Type B pancreatic cell (in vitro differentiated cells): ENCODE results near the gene SULT6B1. TPM values are rescaled to one million over a fixed set of nuclear protein-coding genes. Genes with fewer than 3 reads are reported as not detected.
A peak's percentile ranks its signal among the peaks of the same experiment; 100 is the strongest.
"Not testable (repeated sequence)": the region's sequence is repeated elsewhere in the genome, so short reads cannot be mapped to it uniquely, and the experiment has no call there.

Experiments used
- DNase-seq: peaks from one replicate; pipeline ENCODE4 v3.0.0; 2021; ENCODE audit warnings: mixed read lengths; ENCODE audit not compliant: unreplicated experiment; ENCODE audit errors: extremely low spot score
- H3K27ac Mint-ChIP-seq: 2 replicates; pipeline ENCODE4 v1.8.0; 2021; ENCODE audit warnings: mild to moderate bottlenecking, mixed read lengths
- H3K27me3 Mint-ChIP-seq: 2 replicates; pipeline ENCODE4 v1.8.0; 2021; ENCODE audit warnings: mixed read lengths
- H3K36me3 Mint-ChIP-seq: 2 replicates; pipeline ENCODE4 v1.8.0; 2021; ENCODE audit warnings: mixed read lengths
- H3K4me1 Mint-ChIP-seq: one replicate; pipeline ENCODE4 v1.8.0; 2021; ENCODE audit warnings: mixed read lengths; ENCODE audit not compliant: unreplicated experiment
- H3K4me3 Mint-ChIP-seq: 2 replicates; pipeline ENCODE4 v1.8.0; 2021; ENCODE audit warnings: mild to moderate bottlenecking, mixed read lengths
- H3K9me3 Mint-ChIP-seq: 2 replicates; pipeline ENCODE4 v1.8.0; 2021; ENCODE audit warnings: mixed read lengths
- total RNA-seq: library from RNA; stranded (reverse); gene quantifications from 2 replicates; pipeline ENCODE4 v1.2.1, GENCODE V29; 2021; ENCODE audit warnings: low replicate concordance
- TF ChIP-seq, protein P1 (sequence below): fragments of 200-600 bp; sonication (generic); conservative IDR thresholded peaks from 2 replicates; pipeline ENCODE4 v1.5.0; 2021; ENCODE audit warnings: antibody characterized with exemption, mild to moderate bottlenecking

SULT6B1 gene
- total RNA-seq, 1 donor from 2014 or later: not detected

DNA sequence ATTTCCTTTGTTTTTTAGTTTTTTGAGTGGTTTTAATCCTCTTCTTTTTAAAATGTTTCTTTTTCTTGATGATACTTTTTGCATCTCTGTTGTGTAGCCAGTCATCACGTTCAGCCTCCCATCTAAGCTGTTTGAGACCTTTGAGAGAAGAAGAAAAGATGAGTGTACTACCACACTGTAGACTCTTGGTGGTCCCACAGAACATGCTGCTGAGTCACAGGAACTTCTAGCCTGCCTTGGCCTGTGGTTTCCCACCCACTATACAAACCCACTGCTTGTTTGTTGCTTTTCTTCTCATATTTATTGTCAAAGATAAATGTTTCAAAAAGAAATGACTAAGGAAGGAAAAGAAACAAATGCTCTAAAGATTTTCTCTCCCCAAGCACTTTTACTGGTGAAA, 13.3 kb upstream of the SULT6B1 start:
- Mint-ChIP-seq H3K36me3 (peaks cover 35% of the 10 kb centered on the region), H3K4me1 (no peaks in the 10 kb centered on the region), H3K4me3 (no peak overlapping the region), H3K27ac (no peak overlapping the region), H3K27me3 (no peaks in the 10 kb centered on the region), H3K9me3 (no peaks in the 10 kb centered on the region)
- TF ChIP-seq, protein P1, sequence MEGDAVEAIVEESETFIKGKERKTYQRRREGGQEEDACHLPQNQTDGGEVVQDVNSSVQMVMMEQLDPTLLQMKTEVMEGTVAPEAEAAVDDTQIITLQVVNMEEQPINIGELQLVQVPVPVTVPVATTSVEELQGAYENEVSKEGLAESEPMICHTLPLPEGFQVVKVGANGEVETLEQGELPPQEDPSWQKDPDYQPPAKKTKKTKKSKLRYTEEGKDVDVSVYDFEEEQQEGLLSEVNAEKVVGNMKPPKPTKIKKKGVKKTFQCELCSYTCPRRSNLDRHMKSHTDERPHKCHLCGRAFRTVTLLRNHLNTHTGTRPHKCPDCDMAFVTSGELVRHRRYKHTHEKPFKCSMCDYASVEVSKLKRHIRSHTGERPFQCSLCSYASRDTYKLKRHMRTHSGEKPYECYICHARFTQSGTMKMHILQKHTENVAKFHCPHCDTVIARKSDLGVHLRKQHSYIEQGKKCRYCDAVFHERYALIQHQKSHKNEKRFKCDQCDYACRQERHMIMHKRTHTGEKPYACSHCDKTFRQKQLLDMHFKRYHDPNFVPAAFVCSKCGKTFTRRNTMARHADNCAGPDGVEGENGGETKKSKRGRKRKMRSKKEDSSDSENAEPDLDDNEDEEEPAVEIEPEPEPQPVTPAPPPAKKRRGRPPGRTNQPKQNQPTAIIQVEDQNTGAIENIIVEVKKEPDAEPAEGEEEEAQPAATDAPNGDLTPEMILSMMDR: no peak
- DNase-seq: no peak

DNA sequence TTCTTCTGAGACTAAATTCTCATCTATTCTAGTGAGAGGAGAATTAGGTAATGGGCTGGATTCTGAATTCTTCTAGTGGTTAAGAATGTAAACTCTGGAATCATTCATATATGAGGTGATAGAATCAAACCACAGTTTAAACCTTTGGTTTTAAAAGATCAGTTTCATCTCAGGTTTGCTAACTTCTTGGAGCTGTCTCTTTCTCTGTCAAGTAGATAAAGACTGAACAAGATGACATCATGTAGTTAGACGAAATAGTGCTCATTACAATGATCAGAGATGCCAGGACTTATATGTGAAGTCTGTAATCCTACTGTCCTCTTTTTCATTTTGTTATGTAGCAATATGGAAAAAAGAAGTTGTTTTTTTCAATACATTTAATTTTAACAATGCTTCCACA, 12.7 kb upstream of the SULT6B1 start:
- no peaks in the 10 kb centered on the region for H3K4me1 Mint-ChIP-seq
- no peaks in the 10 kb centered on the region for H3K9me3 Mint-ChIP-seq
- H3K4me3 Mint-ChIP-seq: no peak overlapping the region
- H3K36me3 Mint-ChIP-seq: peaks cover 32% of the 10 kb centered on the region
- no peak for DNase-seq
- no peak overlapping the region for H3K27ac Mint-ChIP-seq
- no peaks in the 10 kb centered on the region for H3K27me3 Mint-ChIP-seq
- TF ChIP-seq, protein P1: no peak

DNA sequence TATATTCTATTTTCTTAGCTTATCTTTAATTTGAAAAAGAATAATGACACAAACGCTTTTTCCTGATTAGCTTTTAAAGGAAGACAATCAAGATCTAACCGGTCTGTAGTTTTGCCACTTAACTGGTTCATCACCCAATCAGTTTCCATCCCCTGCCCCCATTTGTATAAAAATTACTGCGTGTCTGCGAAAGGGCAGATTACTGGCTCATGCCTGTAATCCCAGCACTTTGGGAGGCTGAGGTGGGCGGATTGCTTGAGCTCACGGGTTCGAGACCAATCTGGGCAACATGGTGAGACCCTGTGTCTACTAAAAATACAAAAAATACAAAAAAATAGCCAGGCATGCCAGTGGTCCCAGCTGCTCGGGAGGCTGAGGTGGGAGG, 10.2 kb upstream of the SULT6B1 start:
- no peak overlapping the region for H3K27ac Mint-ChIP-seq
- H3K36me3 Mint-ChIP-seq: peaks cover 9% of the 10 kb centered on the region
- TF ChIP-seq, protein P1: no peak
- no peaks in the 10 kb centered on the region for H3K4me1 Mint-ChIP-seq
- no peaks in the 10 kb centered on the region for H3K9me3 Mint-ChIP-seq
- H3K27me3 Mint-ChIP-seq: no peaks in the 10 kb centered on the region
- no peak overlapping the region for H3K4me3 Mint-ChIP-seq
- DNase-seq: no peak

DNA sequence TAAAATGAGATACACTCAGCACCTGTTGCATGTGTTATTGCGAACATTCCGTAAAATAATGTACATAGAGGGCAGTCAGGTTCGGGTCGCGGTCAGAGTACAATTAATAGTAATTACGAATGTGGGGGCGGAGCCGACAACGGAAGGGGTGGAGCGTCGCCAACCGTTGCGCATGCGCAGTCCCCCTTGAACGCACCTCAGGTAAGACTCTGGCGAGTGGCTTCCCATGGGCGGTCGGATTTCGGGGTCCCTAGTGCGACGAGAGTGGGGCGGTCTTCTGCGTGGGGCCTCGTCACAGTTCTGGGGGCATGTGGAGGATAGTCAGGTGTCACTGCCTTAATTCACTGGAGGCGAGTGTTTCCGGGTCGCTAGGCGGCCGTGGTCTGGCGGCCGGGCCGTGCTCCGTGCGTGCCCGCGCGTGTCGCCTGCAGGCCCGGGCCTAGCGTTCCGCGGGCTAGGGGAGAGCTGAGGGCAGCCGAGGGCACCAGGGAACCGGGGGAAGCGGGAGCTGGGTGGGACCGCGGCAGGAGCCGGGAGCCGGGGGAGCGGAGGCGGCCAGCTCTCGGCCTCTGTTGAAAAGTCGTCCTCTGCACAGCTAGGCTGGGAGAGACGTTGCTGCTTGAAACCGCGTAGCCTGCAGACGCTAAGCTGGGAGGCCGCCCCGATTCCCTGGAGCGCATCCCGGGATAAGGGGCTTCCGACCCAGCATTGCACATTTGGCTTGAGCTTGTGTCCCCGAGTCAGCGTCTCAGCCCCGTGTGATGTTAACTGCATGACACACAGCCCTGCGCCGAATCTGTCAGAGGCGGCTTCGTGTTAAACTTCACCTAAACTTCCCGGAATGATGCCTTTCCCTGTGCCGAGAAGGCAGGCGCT, 8.1 kb upstream of the SULT6B1 start, which contains the start of gene CEBPZOS:
TSS of gene CEBPZOS (plus strand) at position 177 of the 876 bp plus-strand sequence. CDS start 3,209 bp downstream, outside the sequence.
- Mint-ChIP-seq H3K27me3 (no peaks in the 10 kb centered on the region), H3K36me3 (no peaks in the 10 kb centered on the region), H3K4me3 (peak within 1 kb of the TSS; percentile 65), H3K9me3 (no peaks in the 10 kb centered on the region), H3K27ac (peak within 1 kb of the TSS; percentile 72), H3K4me1 (no peaks in the 10 kb centered on the region)
- TF ChIP-seq, protein P1: no peak
- no peak for DNase-seq

DNA sequence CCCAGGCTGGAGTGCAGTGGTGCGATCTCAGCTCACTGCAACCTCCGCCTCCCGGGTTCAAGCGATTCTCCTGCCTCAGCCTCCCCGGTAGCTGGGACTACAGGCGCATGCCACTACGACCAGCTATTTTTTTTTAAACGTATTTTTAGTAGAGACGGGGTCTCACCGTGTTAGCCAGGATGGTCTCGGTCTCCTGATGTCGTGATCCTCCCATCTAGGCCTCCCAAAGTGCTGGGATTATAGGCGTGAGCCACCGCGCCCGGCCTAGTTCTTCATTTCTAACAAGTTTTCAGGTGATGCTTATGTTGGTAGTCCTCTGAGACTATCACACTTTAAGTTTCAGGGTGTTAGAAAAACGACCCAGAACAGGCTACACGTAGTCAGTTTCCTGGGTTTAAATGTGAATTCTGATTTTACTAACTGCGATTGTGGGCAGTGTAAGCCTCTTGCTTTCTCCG, 7.4 kb upstream of the SULT6B1 start:
- H3K4me1 Mint-ChIP-seq, DNase-seq, H3K36me3 Mint-ChIP-seq, H3K27me3 Mint-ChIP-seq, H3K4me3 Mint-ChIP-seq, H3K9me3 Mint-ChIP-seq: not testable (repeated sequence)
- H3K27ac Mint-ChIP-seq: peak overlapping the region; percentile 72

DNA sequence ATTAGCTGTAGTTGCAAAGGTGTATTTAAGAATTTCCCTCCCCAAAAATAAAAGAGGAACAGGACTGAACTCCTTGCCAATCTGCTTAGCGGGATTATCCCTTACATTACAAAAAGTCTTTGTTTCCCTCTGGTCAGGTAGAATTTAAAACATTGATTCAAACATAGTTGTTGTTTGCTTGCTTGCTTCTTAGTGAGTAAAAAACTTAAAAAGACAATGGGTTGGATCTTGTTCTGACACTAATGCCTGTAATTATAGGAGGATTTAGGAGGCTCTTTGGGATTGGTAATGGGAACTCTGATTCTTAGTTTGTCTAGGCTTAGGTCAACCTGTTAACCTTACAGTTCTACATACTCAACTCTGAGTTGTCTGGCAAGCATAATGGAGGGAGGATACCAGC, 4.1 kb upstream of the SULT6B1 start:
- Mint-ChIP-seq H3K4me3 (no peak overlapping the region), H3K27ac (no peak overlapping the region), H3K27me3 (no peaks in the 10 kb centered on the region), H3K36me3 (no peaks in the 10 kb centered on the region), H3K9me3 (no peaks in the 10 kb centered on the region), H3K4me1 (peaks cover 5% of the 10 kb centered on the region)
- DNase-seq: no peak
- TF ChIP-seq, protein P1: no peak
